SK-N-SH treated with all-trans-retinoic acid at 6 μM for 48 hours (cell line): ENCODE measurements around the gene UGGT2.
"Not testable (repeated sequence)": the region's sequence is repeated elsewhere in the genome, so short reads cannot be mapped to it uniquely, and the experiment has no call there.

ENCODE experiments used
- ATAC-seq: fragments of 200-7000 bp; cut with Tn5 transposase; 3 replicates; pipeline ENCODE4 v1.9.1; 2020; ENCODE audit warnings: mild to moderate bottlenecking, moderate library complexity
- ARNTL ChIP-seq: fragments of 450-650 bp; formaldehyde crosslinking; IDR thresholded peaks from 2 replicates; pipeline ENCODE4 v1.5.0; 2020; ENCODE audit warnings: low read depth, mild to moderate bottlenecking, moderate library complexity, borderline replicate concordance
- BACH2 ChIP-seq: fragments of 250-450 bp; sonication (Bioruptor Pico); IDR thresholded peaks from 2 replicates; pipeline ENCODE4 v1.9.0; 2021; ENCODE audit warnings: mild to moderate bottlenecking, borderline replicate concordance
- CSDC2 ChIP-seq: fragments of 250-450 bp; sonication (Bioruptor Pico); IDR thresholded peaks from 2 replicates; pipeline ENCODE4 v1.5.0; 2020; ENCODE audit warnings: mild to moderate bottlenecking, moderate library complexity
- CSRNP3 ChIP-seq: fragments of 250-450 bp; sonication (Bioruptor Pico); IDR thresholded peaks from 2 replicates; pipeline ENCODE4 v1.5.1; 2021; ENCODE audit warnings: mild to moderate bottlenecking, moderate library complexity
- ESRRG ChIP-seq: fragments of 250-450 bp; sonication (Bioruptor Pico); IDR thresholded peaks from 2 replicates; pipeline ENCODE4 v1.6.1; 2021; ENCODE audit warnings: mild to moderate bottlenecking
- GLIS3 ChIP-seq: fragments of 250-450 bp; sonication (Bioruptor Pico); IDR thresholded peaks from 2 replicates; pipeline ENCODE4 v1.5.0; 2020; ENCODE audit warnings: mild to moderate bottlenecking, moderate library complexity
- ISL1 ChIP-seq: fragments of 250-450 bp; sonication (Bioruptor Pico); IDR thresholded peaks from 2 replicates; pipeline ENCODE4 v2.1.2; 2022; ENCODE audit warnings: mild to moderate bottlenecking, moderate library complexity
- OSR1 ChIP-seq: fragments of 250-450 bp; sonication (Bioruptor Pico); IDR thresholded peaks from 2 replicates; pipeline ENCODE4 v1.8.0; 2022; ENCODE audit warnings: moderate library complexity, mild to moderate bottlenecking, inconsistent platforms
- POU6F1 ChIP-seq: fragments of 250-450 bp; sonication (Bioruptor Pico); IDR thresholded peaks from 2 replicates; pipeline ENCODE4 v1.8.0; 2021; ENCODE audit warnings: low read depth, mild to moderate bottlenecking, moderate library complexity, borderline replicate concordance
- PPARA ChIP-seq: fragments of 250-450 bp; sonication (Bioruptor Pico); IDR thresholded peaks from 2 replicates; pipeline ENCODE4 v1.5.0; 2020; ENCODE audit warnings: mild to moderate bottlenecking, borderline replicate concordance
- RARB ChIP-seq: fragments of 250-450 bp; sonication (Bioruptor Pico); IDR thresholded peaks from 2 replicates; pipeline ENCODE4 v1.8.0; 2021; ENCODE audit warnings: mild to moderate bottlenecking, moderate library complexity
- SNAI2 ChIP-seq: fragments of 250-450 bp; sonication (Bioruptor Pico); IDR thresholded peaks from 2 replicates; pipeline ENCODE4 v1.5.0; 2020; ENCODE audit warnings: mild to moderate bottlenecking, moderate library complexity
- TCF4 ChIP-seq: fragments of 250-450 bp; sonication (Bioruptor Pico); IDR thresholded peaks from 2 replicates; pipeline ENCODE4 v1.8.0; 2021; ENCODE audit warnings: mild to moderate bottlenecking, moderate library complexity, borderline replicate concordance
- TOX ChIP-seq: fragments of 250-450 bp; sonication (Bioruptor Pico); IDR thresholded peaks from 2 replicates; pipeline ENCODE4 v1.8.0; 2021; ENCODE audit warnings: mild to moderate bottlenecking, moderate library complexity, borderline replicate concordance
- TSHZ2 ChIP-seq: fragments of 250-450 bp; sonication (Bioruptor Pico); IDR thresholded peaks from 2 replicates; pipeline ENCODE4 v1.5.0; 2020; ENCODE audit warnings: mild to moderate bottlenecking, moderate library complexity
- ZC3H10 ChIP-seq: fragments of 250-450 bp; sonication (Bioruptor Pico); IDR thresholded peaks from 2 replicates; pipeline ENCODE4 v1.5.1; 2021; ENCODE audit warnings: mild to moderate bottlenecking, moderate library complexity
- ZFP3 ChIP-seq: fragments of 250-450 bp; sonication (Bioruptor Pico); IDR thresholded peaks from 2 replicates; pipeline ENCODE4 v1.5.0; 2020; ENCODE audit warnings: mild to moderate bottlenecking, moderate library complexity
- ZFP30 ChIP-seq: fragments of 450-650 bp; formaldehyde crosslinking; IDR thresholded peaks from 2 replicates; pipeline ENCODE4 v1.5.0; 2022; ENCODE audit warnings: mild to moderate bottlenecking, moderate library complexity
- ZNF565 ChIP-seq: fragments of 450-650 bp; formaldehyde crosslinking; conservative IDR thresholded peaks from 2 replicates; pipeline ENCODE4 v1.5.0; 2020; ENCODE audit warnings: low read depth, mild to moderate bottlenecking, moderate library complexity
- ZNF70 ChIP-seq: fragments of 450-650 bp; formaldehyde crosslinking; IDR thresholded peaks from 2 replicates; pipeline ENCODE4 v1.5.0; 2020; ENCODE audit warnings: mild to moderate bottlenecking, moderate library complexity
- ZNF8 ChIP-seq: fragments of 450-650 bp; formaldehyde crosslinking; IDR thresholded peaks from 2 replicates; pipeline ENCODE4 v1.5.0; 2020; ENCODE audit warnings: mild to moderate bottlenecking, moderate library complexity

Gene UGGT2

GRCh38 chr13:95763601-95764000 is 289.6 kb downstream of the UGGT2 start:
- ATAC-seq: no peak
- no peak for TF ChIP-seq ZC3H10 (CRISPR knock-in tag)
- TF ChIP-seq CSDC2: no peak
- no peak for TF ChIP-seq ZNF70 (CRISPR knock-in tag)
- TF ChIP-seq ZFP3 (CRISPR knock-in tag): no peak
- TF ChIP-seq PPARA (CRISPR knock-in tag): no peak

- not testable (repeated sequence) for ATAC-seq
These were observed 290.6 kb downstream of the UGGT2 start for GRCh38 chr13:95762626-95763025.

GRCh38 chr13:95756072-95756471 is 297.1 kb downstream of the UGGT2 start:
- TF ChIP-seq TOX (CRISPR knock-in tag): no peak
- TF ChIP-seq BACH2: no peak
- no peak for TF ChIP-seq ARNTL (CRISPR knock-in tag)
- no peak for TF ChIP-seq CSRNP3 (CRISPR knock-in tag)
- no peak for TF ChIP-seq ZFP30 (CRISPR knock-in tag)
- no peak for TF ChIP-seq ZNF8 (CRISPR knock-in tag)
- TF ChIP-seq GLIS3: no peak
- no peak for TF ChIP-seq OSR1 (CRISPR knock-in tag)
- no peak for TF ChIP-seq TCF4 (CRISPR knock-in tag)
- no peak for TF ChIP-seq RARB
- TF ChIP-seq TSHZ2 (CRISPR knock-in tag): no peak
- no peak for TF ChIP-seq ZC3H10 (CRISPR knock-in tag)
- no peak for ATAC-seq

- TF ChIP-seq BACH2 (no peak), POU6F1 (CRISPR knock-in tag) (no peak), ZFP3 (CRISPR knock-in tag) (no peak), ZFP30 (CRISPR knock-in tag) (no peak), CSRNP3 (CRISPR knock-in tag) (no peak), ZC3H10 (CRISPR knock-in tag) (no peak), ZNF565 (CRISPR knock-in tag) (no peak), OSR1 (CRISPR knock-in tag) (no peak), SNAI2 (CRISPR knock-in tag) (no peak), RARB (no peak)
- no peak for ATAC-seq
These were observed 299.1 kb downstream of the UGGT2 start for GRCh38 chr13:95754069-95754468.

- ATAC-seq: no peak
- TF ChIP-seq TSHZ2 (CRISPR knock-in tag) (no peak), ESRRG (CRISPR knock-in tag) (no peak), ZFP30 (CRISPR knock-in tag) (no peak), TCF4 (CRISPR knock-in tag) (no peak), CSRNP3 (CRISPR knock-in tag) (no peak), PPARA (CRISPR knock-in tag) (no peak), ZNF8 (CRISPR knock-in tag) (no peak), GLIS3 (no peak), TOX (CRISPR knock-in tag) (no peak), BACH2 (no peak), ZNF565 (CRISPR knock-in tag) (no peak), ZFP3 (CRISPR knock-in tag) (no peak), ISL1 (CRISPR knock-in tag) (no peak), ARNTL (CRISPR knock-in tag) (no peak), ZC3H10 (CRISPR knock-in tag) (no peak), CSDC2 (no peak)
These were observed 300.5 kb downstream of the UGGT2 start for GRCh38 chr13:95752677-95753076.
